ENCODE measurements around the gene KIR3DL1. TPM values are rescaled to one million over a fixed set of nuclear protein-coding genes. Genes with fewer than 3 reads are reported as not detected.
"Not testable (repeated sequence)": the region's sequence is repeated elsewhere in the genome, so short reads cannot be mapped to it uniquely, and the experiment has no call there.

KIR3DL1 gene
- not detected for polyA plus RNA-seq (2012; ENCODE audit: insufficient read depth, insufficient read length, low read depth)

- H3K9me3 ChIP-seq; H3K36me3 ChIP-seq; DNase-seq; H3K27me3 ChIP-seq; H3K4me3 ChIP-seq (ENCODE audit: low read depth, low read length); H3K4me1 ChIP-seq: not testable (repeated sequence)
These were observed at the start of gene KIR3DL1 for GRCh38 chr19:54816251-54816650. KIR3DL1 (plus strand) TSS chr19:54816468.

- H3K36me3 ChIP-seq; H3K4me1 ChIP-seq; H3K9me3 ChIP-seq; DNase-seq; H3K27me3 ChIP-seq; H3K4me3 ChIP-seq (ENCODE audit: low read depth, low read length): not testable (repeated sequence)
These were observed 46.6 kb upstream of the KIR3DL1 start, which contains the start of gene KIR2DL1 for GRCh38 chr19:54769646-54770045. KIR2DL1 (plus strand) TSS chr19:54769793; CDS start chr19:54769851, 58 bp downstream.

- H3K4me3 ChIP-seq (ENCODE audit: low read depth, low read length); DNase-seq; H3K4me1 ChIP-seq; H3K9me3 ChIP-seq; H3K27me3 ChIP-seq; H3K36me3 ChIP-seq: not testable (repeated sequence)
These were observed 45.8 kb upstream of the KIR3DL1 start for GRCh38 chr19:54770511-54770910.

DNA sequence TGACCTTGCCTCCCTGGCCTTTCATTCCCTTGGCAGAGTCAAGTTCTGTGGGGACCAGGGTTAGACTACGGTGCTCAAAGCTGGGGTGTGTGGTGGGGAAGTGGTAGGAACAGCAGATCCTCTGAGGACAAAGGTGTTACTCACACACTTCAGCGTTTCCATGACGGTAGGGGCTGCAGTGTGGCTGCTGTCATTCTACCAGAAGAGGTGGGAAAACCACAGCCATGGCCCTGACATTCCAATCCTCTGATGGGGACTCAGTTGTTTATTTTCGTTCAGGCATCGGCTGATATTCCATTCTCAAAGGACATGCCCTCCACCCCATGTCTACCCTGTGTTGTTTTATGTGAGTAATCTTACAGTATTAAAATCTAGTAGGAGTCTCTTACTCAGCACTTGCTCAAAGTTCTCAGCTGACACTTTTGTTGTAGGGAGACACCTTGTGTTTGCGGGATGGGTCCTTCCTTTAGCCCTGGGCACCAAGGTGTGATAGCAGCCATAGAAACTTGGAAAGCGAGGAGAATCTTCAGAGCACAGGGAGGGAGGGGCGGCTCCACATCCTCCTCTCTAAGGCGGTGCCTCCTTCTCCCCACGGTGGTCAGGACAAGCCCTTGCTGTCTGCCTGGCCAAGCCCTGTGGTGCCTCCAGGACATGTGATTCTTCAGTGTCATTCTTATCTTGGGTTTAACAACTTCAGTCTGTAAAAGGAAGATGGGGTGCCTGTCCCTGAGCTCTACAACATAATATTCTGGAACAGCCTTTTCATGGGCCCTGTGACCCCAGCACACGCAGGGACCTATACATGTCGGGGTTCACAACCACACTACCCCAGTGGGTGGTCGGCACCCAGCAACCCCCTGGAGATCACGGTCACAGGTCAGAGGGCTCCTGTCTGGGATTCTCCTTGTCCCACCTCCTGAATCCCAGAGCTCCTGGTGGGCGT, 45.0 kb upstream of the KIR3DL1 start:
- not testable (repeated sequence) for H3K4me1 ChIP-seq; H3K4me3 ChIP-seq (ENCODE audit: low read depth, low read length); H3K27me3 ChIP-seq; H3K36me3 ChIP-seq; H3K9me3 ChIP-seq; DNase-seq

DNA sequence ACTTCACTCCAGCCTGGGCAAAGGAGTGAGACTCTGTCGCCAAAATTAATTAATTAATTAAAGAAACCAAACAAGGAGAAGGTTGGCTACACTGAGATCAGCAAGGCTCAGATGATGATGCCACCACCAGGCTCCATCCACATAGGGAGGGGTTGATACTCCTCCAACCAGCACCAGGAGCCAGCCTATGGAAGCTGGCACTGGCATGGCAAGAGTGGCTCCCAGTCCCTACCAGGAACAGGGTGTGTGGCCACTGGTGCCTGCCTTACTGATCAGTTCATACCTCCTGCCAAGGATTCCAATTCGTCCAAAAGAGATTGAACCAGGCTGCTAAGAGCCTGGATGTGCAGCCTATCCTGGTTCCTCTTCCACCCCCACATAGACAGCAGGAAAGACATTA, 43.6 kb upstream of the KIR3DL1 start:
- H3K4me3 ChIP-seq (ENCODE audit: low read depth, low read length); H3K4me1 ChIP-seq; H3K36me3 ChIP-seq; DNase-seq; H3K9me3 ChIP-seq; H3K27me3 ChIP-seq: not testable (repeated sequence)

DNA sequence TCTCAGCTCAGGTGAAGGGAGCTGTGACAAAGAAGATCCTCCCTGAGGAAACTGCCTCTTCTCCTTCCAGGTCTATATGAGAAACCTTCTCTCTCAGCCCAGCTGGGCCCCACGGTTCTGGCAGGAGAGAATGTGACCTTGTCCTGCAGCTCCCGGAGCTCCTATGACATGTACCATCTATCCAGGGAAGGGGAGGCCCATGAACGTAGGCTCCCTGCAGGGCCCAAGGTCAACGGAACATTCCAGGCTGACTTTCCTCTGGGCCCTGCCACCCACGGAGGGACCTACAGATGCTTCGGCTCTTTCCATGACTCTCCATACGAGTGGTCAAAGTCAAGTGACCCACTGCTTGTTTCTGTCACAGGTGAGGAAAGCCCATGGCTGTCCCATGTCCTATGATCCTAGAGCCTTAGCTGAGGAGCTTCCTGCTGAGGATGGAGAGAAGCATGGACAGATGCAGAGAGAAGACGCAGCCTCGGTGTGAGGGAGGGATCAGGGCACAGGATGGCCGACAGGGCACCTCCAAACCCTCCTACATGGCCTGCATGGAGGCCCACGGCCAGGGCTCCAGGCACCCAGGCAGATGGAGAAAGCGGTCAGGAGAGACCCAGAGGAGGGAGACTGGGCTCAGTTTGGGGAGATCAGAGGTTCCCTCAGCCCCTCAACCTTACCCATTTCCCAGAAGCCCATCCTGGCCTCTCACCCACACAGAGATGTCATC, 41.0 kb upstream of the KIR3DL1 start:
- H3K4me3 ChIP-seq (ENCODE audit: low read depth, low read length); DNase-seq; H3K4me1 ChIP-seq; H3K27me3 ChIP-seq; H3K9me3 ChIP-seq; H3K36me3 ChIP-seq: not testable (repeated sequence)

GRCh38 chr19:54775830-54776229, 40.4 kb upstream of the KIR3DL1 start:
- DNase-seq; H3K9me3 ChIP-seq; H3K4me1 ChIP-seq; H3K4me3 ChIP-seq (ENCODE audit: low read depth, low read length); H3K27me3 ChIP-seq; H3K36me3 ChIP-seq: not testable (repeated sequence)

DNA sequence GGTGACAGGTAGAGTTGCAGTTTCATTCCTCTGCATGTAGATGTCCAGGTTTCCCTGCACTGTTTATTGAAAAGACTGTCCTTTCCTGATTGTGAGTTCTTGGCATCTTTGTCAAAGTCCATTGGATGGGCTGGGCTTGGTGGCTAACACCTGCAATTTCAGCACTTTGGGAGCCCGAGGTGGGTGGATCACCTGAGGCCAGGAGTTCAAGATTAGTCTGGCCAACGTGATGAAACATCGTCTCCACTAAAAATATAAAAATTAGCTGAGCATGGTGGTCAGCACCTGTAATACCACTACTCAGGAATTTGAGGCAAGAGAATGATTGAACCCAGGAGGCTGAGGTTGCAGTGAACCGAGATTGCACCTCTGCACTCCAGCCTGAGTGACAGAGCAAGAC, 38.4 kb upstream of the KIR3DL1 start:
- not testable (repeated sequence) for H3K4me1 ChIP-seq; H3K36me3 ChIP-seq; H3K4me3 ChIP-seq (ENCODE audit: low read depth, low read length); H3K9me3 ChIP-seq; DNase-seq; H3K27me3 ChIP-seq

DNA sequence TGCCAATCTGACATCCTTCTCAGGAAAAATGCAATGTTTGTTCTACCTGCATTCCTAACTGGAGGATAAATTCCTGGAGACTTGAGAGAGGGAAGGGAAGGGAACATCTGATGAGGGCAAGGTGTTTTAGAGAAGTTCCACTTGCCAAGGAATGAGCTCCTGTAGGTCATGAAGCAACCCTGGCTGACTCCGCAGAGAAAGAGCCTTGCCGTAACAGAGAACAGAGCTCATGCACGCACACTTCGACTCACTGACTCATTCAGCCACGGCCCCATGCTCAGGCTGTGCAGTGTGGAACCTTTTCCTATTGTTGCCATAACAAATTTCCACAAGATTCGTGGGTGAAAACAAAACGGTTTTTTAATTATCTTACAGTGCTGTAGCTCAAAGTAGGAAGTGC, 37.4 kb upstream of the KIR3DL1 start:
- H3K27me3 ChIP-seq; DNase-seq; H3K4me3 ChIP-seq (ENCODE audit: low read depth, low read length); H3K4me1 ChIP-seq; H3K36me3 ChIP-seq; H3K9me3 ChIP-seq: not testable (repeated sequence)

- H3K27me3 ChIP-seq; H3K4me1 ChIP-seq; DNase-seq; H3K36me3 ChIP-seq; H3K9me3 ChIP-seq; H3K4me3 ChIP-seq (ENCODE audit: low read depth, low read length): not testable (repeated sequence)
These were observed 33.4 kb upstream of the KIR3DL1 start for GRCh38 chr19:54782916-54783315.

DNA sequence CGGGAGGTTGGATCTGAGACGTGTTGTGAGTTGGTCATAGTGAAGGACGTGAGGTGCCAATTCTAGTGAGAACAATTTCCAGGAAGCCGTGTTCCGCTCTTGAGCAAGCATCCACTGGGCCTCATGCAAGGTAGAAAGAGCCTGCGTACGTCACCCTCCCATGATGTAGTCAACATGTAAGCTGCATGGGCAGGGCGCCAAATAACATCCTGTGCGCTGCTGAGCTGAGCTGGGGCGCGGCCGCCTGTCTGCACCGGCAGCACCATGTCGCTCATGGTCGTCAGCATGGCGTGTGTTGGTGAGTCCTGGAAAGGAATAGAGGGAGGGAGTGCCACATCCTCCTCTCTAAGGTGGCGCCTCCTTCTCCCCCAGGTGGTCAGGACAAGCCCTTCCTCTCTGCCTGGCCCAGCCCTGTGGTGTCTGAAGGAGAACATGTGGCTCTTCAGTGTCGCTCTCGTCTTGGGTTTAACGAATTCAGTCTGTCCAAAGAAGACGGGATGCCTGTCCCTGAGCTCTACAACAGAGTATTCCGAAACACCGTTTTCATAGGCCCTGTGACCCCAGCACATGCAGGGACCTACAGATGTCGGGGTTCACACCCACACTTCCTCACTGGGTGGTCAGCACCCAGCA, 30.1 kb upstream of the KIR3DL1 start:
- DNase-seq = peak; percentile 9
- H3K9me3 ChIP-seq; H3K27me3 ChIP-seq; H3K4me1 ChIP-seq; H3K4me3 ChIP-seq (ENCODE audit: low read depth, low read length); H3K36me3 ChIP-seq: not testable (repeated sequence)

- not testable (repeated sequence) for DNase-seq; H3K9me3 ChIP-seq; H3K4me3 ChIP-seq (ENCODE audit: low read depth, low read length); H3K36me3 ChIP-seq; H3K27me3 ChIP-seq; H3K4me1 ChIP-seq
These were observed 28.1 kb upstream of the KIR3DL1 start for GRCh38 chr19:54788154-54788553.

Data from BE2C (cell line).